Raji (cell line): ENCODE results near the gene STARD7.

Source experiments
- POLR2A ChIP-seq: IDR thresholded peaks from 2 replicates; pipeline ENCODE4 v1.6.1; 2011; ENCODE audit warnings: low read depth, low read length, control low read depth; ENCODE audit not compliant: insufficient read depth

The STARD7 gene

GRCh38 chr2:96240341-96241038 is 31.9 kb upstream of the STARD7 start:
- TF ChIP-seq POLR2A = no peak

- no peak for TF ChIP-seq POLR2A
Measured at GRCh38 chr2:96239745-96240264, 31.2 kb upstream of the STARD7 start.

- no peak for TF ChIP-seq POLR2A
Measured at GRCh38 chr2:96239091-96239490, 30.5 kb upstream of the STARD7 start.

- no peak for TF ChIP-seq POLR2A
Measured at GRCh38 chr2:96238266-96238665, 29.6 kb upstream of the STARD7 start.

GRCh38 chr2:96236882-96237281 is 28.3 kb upstream of the STARD7 start:
- TF ChIP-seq POLR2A = no peak

GRCh38 chr2:96233880-96234316 is 25.3 kb upstream of the STARD7 start:
- TF ChIP-seq POLR2A = no peak

- no peak for TF ChIP-seq POLR2A
Measured at GRCh38 chr2:96233436-96233835, 24.8 kb upstream of the STARD7 start.

- TF ChIP-seq POLR2A = no peak
Measured at GRCh38 chr2:96231316-96231715, 22.7 kb upstream of the STARD7 start.

- no peak; the same call in 1 of the 2 replicates for TF ChIP-seq POLR2A
Measured at GRCh38 chr2:96225016-96225533, 16.4 kb upstream of the STARD7 start.

- no peak for TF ChIP-seq POLR2A
Measured at GRCh38 chr2:96218508-96219131, 10.0 kb upstream of the STARD7 start.

GRCh38 chr2:96214554-96214953 is 5.9 kb upstream of the STARD7 start:
- TF ChIP-seq POLR2A = no peak

- no peak for TF ChIP-seq POLR2A
Measured at GRCh38 chr2:96213379-96213778, 4.8 kb upstream of the STARD7 start.

- TF ChIP-seq POLR2A = no peak
Measured at GRCh38 chr2:96212339-96212738, 3.7 kb upstream of the STARD7 start.

- TF ChIP-seq POLR2A = no peak
Measured at GRCh38 chr2:96209729-96210085, 1.1 kb upstream of the STARD7 start.

- TF ChIP-seq POLR2A = no peak
Measured at GRCh38 chr2:96209011-96209728, 543 bp upstream of the STARD7 start.

GRCh38 chr2:96207774-96208142 is 869 bp downstream of the STARD7 start:
- no peak for TF ChIP-seq POLR2A
